Activated CD4-positive, alpha-beta memory T cell treated with anti-CD3 and anti-CD28 coated beads for 36 hours (primary cell): Measurements from ENCODE around the gene CCDC91. TPM values are rescaled to one million over a fixed set of nuclear protein-coding genes. Genes with fewer than 3 reads are reported as not detected.

ENCODE experiments used
- CTCF ChIA-PET: fragments of 350-600 bp; sonication (Branson Sonifier 250); formaldehyde crosslinking; loops from one replicate; lab custom pipeline; 2021; ENCODE audit warnings: antibody characterized with exemption, inconsistent platforms; lab: Charles Lee
- POLR2A ChIA-PET: fragments of 350-600 bp; sonication (Branson Sonifier 250); formaldehyde crosslinking; loops from one replicate; lab custom pipeline; 2021; ENCODE audit warnings: antibody characterized with exemption; lab: Charles Lee
- DNase-seq: peaks from one replicate; pipeline ENCODE4 v3.0.0-alpha.2; 2020
- H3K27ac Mint-ChIP-seq: one replicate; pipeline ENCODE4 v1.8.0; 2021; ENCODE audit warnings: mixed read lengths
- H3K27me3 Mint-ChIP-seq: one replicate; pipeline ENCODE4 v1.8.0; 2021; ENCODE audit warnings: mixed read lengths
- H3K36me3 Mint-ChIP-seq: one replicate; pipeline ENCODE4 v1.8.0; 2021; ENCODE audit warnings: mixed read lengths
- H3K4me1 Mint-ChIP-seq: one replicate; pipeline ENCODE4 v1.8.0; 2021; ENCODE audit warnings: low read depth, mixed read lengths
- H3K4me3 Mint-ChIP-seq: one replicate; pipeline ENCODE4 v1.8.0; 2021; ENCODE audit warnings: mild to moderate bottlenecking, mixed read lengths
- H3K9me3 Mint-ChIP-seq: one replicate; pipeline ENCODE4 v1.8.0; 2021; ENCODE audit warnings: mixed read lengths
- intact Hi-C: fragments of 100-400 bp; cut with micrococcal nuclease; formaldehyde crosslinking; loops from one replicate; pipeline ENCODE4 v1.15.1; 2023
- total RNA-seq, 2 experiments: library from RNA; stranded (reverse); gene quantifications; one replicate each; pipeline ENCODE4 v1.2.3, GENCODE V29; 2021

CCDC91 gene
- total RNA-seq, 2 experiments from 2014 or later, result 16.5 to 19.7 TPM

GRCh38 chr12:28583701-28584261, 393.5 kb downstream of the CCDC91 start:
- H3K27ac Mint-ChIP-seq, result no peak overlapping the region
- DNase-seq, result no peak
- H3K4me3 Mint-ChIP-seq, result no peak overlapping the region
- H3K36me3 Mint-ChIP-seq, result no peaks in the 10 kb centered on the region
- H3K4me1 Mint-ChIP-seq, result peaks cover 4% of the 10 kb centered on the region
- no peaks in the 10 kb centered on the region for H3K27me3 Mint-ChIP-seq
- intact Hi-C loops, result no loop called here
- no peaks in the 10 kb centered on the region for H3K9me3 Mint-ChIP-seq
- POLR2A ChIA-PET, result no interaction called here
- CTCF ChIA-PET, result no interaction called here

- intact Hi-C loops, result no loop called here
- CTCF ChIA-PET, result no interaction called here
- H3K4me3 Mint-ChIP-seq, result no peak overlapping the region
- H3K27me3 Mint-ChIP-seq, result no peaks in the 10 kb centered on the region
- H3K9me3 Mint-ChIP-seq, result no peaks in the 10 kb centered on the region
- H3K4me1 Mint-ChIP-seq, result peaks cover 4% of the 10 kb centered on the region
- H3K36me3 Mint-ChIP-seq, result no peaks in the 10 kb centered on the region
- DNase-seq, result no peak
- POLR2A ChIA-PET, result no interaction called here
- no peak overlapping the region for H3K27ac Mint-ChIP-seq
Measured at GRCh38 chr12:28585146-28585545, 394.9 kb downstream of the CCDC91 start.

- CTCF ChIA-PET, result no interaction called here
- H3K27ac Mint-ChIP-seq, result no peak overlapping the region
- no peaks in the 10 kb centered on the region for H3K36me3 Mint-ChIP-seq
- no peak for DNase-seq
- intact Hi-C loops, result no loop called here
- H3K4me1 Mint-ChIP-seq, result peaks cover 4% of the 10 kb centered on the region
- no peak overlapping the region for H3K4me3 Mint-ChIP-seq
- POLR2A ChIA-PET, result no interaction called here
- H3K9me3 Mint-ChIP-seq, result peaks cover under 1% of the 10 kb centered on the region
- no peaks in the 10 kb centered on the region for H3K27me3 Mint-ChIP-seq
Measured at GRCh38 chr12:28586481-28586880, 396.2 kb downstream of the CCDC91 start.

GRCh38 chr12:28591831-28592230, 401.6 kb downstream of the CCDC91 start:
- CTCF ChIA-PET, result no interaction called here
- Mint-ChIP-seq H3K27me3 (no peaks in the 10 kb centered on the region), H3K4me3 (no peak overlapping the region), H3K9me3 (peaks cover 21% of the 10 kb centered on the region), H3K36me3 (peaks cover 1% of the 10 kb centered on the region), H3K27ac (no peak overlapping the region), H3K4me1 (no peaks in the 10 kb centered on the region)
- intact Hi-C loops, result no loop called here
- DNase-seq, result no peak
- POLR2A ChIA-PET, result no interaction called here

Other genes starting within 250 kb of the CCDC91 start
- under 1 TPM in 1 of 2 experiments, not detected in 1; 0.12 TPM for gene PTHLH, start 217.7 kb upstream of the CCDC91 start, total RNA-seq